Activated CD8-positive, alpha-beta T cell treated with anti-CD3 and anti-CD28 coated beads, Interleukin-2, amount 10 ng/mL, durations not matched to agents 7 days and 5 days (primary cell): ENCODE results near the gene PARD3. TPM values are rescaled to one million over a fixed set of nuclear protein-coding genes. Genes with fewer than 3 reads are reported as not detected.
"Not testable (repeated sequence)": the region's sequence is repeated elsewhere in the genome, so short reads cannot be mapped to it uniquely, and the experiment has no call there.

ENCODE experiments used
- ATAC-seq: fragments of 150-1000 bp; cut with Tn5 transposase; one replicate; pipeline ENCODE4 v1.10.0; 2021; ENCODE audit warnings: moderate library complexity
- CTCF ChIA-PET: fragments of 350-600 bp; sonication (Branson Sonifier 250); formaldehyde crosslinking; loops from one replicate; lab custom pipeline; 2021; ENCODE audit warnings: antibody characterized with exemption; lab: Charles Lee
- POLR2A ChIA-PET: fragments of 350-600 bp; sonication (Branson Sonifier 250); formaldehyde crosslinking; loops from one replicate; lab custom pipeline; 2021; ENCODE audit warnings: antibody characterized with exemption; lab: Charles Lee
- DNase-seq: peaks from one replicate; pipeline ENCODE4 v3.0.0-alpha.2; 2020
- H3K27ac Mint-ChIP-seq: one replicate; pipeline ENCODE4 v1.8.0; 2021; ENCODE audit warnings: mild to moderate bottlenecking, mixed read lengths
- H3K27me3 Mint-ChIP-seq: one replicate; pipeline ENCODE4 v1.8.0; 2021; ENCODE audit warnings: low read depth, mixed read lengths
- H3K36me3 Mint-ChIP-seq: one replicate; pipeline ENCODE4 v1.8.0; 2021; ENCODE audit warnings: low read depth, mixed read lengths
- H3K4me1 Mint-ChIP-seq: one replicate; pipeline ENCODE4 v1.8.0; 2021; ENCODE audit warnings: low read depth, mixed read lengths
- H3K4me3 Mint-ChIP-seq: one replicate; pipeline ENCODE4 v1.8.0; 2021; ENCODE audit warnings: mild to moderate bottlenecking, mixed read lengths
- H3K9me3 Mint-ChIP-seq: one replicate; pipeline ENCODE4 v1.8.0; 2022; ENCODE audit warnings: mixed read lengths; ENCODE audit not compliant: insufficient read depth
- total RNA-seq, 2 experiments: library from RNA; stranded (reverse); gene quantifications; one replicate each; pipeline ENCODE4 v1.2.3, GENCODE V29; 2021

PARD3 gene
- total RNA-seq, 2 experiments from 2014 or later = 0.63 to 0.68 TPM

DNA sequence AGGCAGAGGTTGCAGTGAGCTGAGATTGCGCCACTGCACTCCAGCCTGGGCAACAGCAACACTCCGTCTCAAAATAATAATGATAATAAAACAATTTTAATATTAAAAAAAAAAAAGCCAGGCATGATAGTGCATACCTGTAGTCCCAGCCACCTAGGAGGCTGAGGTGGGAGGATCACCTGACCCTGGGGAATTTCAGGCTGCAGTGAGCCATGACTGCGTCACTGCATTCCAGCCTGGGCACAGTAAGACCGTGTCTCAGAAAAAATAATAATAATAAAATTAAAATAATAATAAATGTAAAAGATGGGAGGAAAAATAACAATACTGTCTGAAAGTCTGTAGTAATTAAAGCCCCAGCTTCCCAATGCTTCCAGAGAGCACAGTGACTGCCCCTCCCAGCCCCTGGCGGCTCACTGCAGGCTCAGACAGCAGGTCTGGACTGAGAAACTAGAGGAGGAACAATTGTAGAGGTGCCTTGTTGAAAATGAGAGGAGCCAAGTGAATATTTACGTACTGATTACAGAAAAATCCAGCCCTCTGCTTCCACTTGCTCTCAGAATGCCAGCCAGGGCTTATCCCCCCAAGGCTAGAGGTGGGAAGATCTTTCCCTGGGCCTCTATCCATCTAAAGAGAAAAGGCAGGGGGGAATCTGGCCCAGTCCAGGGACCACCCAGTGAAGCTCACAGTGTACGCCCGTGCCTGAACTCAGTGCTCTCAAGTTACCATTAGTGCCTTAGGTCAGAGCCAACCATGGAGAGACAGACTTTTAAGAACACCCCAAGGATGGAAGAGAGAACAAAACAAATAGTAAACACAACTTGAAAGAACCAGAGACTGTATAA is 112.8 kb downstream of the PARD3 start:
- Mint-ChIP-seq H3K27me3 (peaks cover 9% of the 10 kb centered on the region), H3K27ac (no peak overlapping the region), H3K9me3 (no peaks in the 10 kb centered on the region), H3K36me3 (no peaks in the 10 kb centered on the region), H3K4me1 (peaks cover 10% of the 10 kb centered on the region), H3K4me3 (no peak overlapping the region)
- no peak for DNase-seq
- CTCF ChIA-PET = no interaction called here
- POLR2A ChIA-PET = no interaction called here
- ATAC-seq = no peak

DNA sequence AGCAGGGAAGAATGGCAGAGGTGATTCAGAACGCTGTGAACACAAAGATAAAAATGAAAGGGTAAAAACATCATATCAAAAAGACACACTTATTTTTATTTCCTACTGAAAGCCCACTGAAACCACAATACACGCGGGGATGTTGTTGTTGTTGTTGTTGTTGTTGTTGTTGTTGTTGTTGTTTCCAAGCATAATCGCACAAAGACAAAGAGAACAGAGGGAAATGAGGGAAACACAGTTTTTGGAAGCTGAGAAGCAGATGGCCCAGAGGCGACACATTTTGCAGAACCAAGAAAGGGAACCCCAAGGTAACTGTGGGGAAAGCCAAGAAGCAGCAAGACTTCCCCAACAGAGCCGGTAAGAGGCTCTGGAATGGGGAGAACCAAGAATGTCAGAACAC is 113.9 kb downstream of the PARD3 start:
- Mint-ChIP-seq H3K27ac (no peak overlapping the region), H3K27me3 (peaks cover 9% of the 10 kb centered on the region), H3K4me1 (peaks cover 10% of the 10 kb centered on the region), H3K4me3 (no peak overlapping the region), H3K36me3 (no peaks in the 10 kb centered on the region), H3K9me3 (no peaks in the 10 kb centered on the region)
- ChIA-PET POLR2A (no interaction called here), CTCF (no interaction called here)
- DNase-seq (no peak), ATAC-seq (no peak)

DNA sequence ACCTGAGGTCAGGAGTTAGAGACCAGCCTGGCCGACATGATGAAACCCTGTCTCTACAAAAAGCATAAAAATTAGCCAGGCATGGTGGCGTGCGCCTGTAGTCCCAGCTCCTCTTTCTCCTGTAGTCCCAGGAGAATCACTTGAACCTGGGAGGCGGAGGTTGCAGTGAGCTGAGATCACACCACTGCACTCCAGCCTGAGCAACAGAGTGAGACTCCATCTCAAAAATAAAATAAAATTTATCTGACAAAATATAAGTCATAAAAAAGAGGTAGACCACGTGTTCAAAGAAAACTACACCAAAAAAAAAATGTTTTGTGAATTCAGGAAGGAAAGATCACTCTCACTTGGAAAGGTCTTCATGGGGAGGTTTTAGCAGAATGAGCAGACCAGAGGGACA is 114.3 kb downstream of the PARD3 start:
- POLR2A ChIA-PET, H3K27ac Mint-ChIP-seq, CTCF ChIA-PET, H3K9me3 Mint-ChIP-seq, H3K27me3 Mint-ChIP-seq, DNase-seq, ATAC-seq, H3K4me1 Mint-ChIP-seq, H3K4me3 Mint-ChIP-seq, H3K36me3 Mint-ChIP-seq: not testable (repeated sequence)

DNA sequence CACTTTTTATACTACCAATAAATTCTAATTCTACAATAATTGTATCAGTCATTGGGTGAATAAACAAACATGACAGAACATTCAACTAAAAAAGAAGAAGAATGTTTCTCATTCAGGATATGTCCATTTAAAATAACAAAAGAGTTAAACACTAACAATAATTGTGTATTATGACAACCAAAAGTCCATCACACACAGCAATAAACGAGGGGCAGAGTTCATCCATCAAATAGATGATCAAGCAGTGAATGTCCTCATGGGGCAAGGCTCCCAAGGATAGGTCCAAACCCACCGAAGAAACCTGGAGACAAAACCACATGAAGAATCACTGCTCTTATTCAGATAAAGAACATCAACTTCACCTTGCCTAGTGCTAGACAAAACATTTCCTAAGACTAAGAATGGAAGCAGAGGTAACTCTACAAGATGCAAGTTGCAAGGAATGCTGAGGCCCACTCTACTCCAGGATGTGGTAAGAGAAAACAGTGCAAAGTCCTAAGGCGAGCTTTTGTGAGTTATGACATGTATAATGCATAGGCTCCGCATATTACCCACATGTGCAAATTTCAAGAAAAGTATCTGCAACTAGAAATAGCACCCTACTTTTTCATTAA is 115.1 kb downstream of the PARD3 start:
- ChIA-PET CTCF (no interaction called here), POLR2A (no interaction called here)
- Mint-ChIP-seq H3K9me3 (no peaks in the 10 kb centered on the region), H3K27me3 (peaks cover 6% of the 10 kb centered on the region), H3K27ac (no peak overlapping the region), H3K36me3 (no peaks in the 10 kb centered on the region), H3K4me3 (no peak overlapping the region), H3K4me1 (peaks cover 5% of the 10 kb centered on the region)
- no peak for ATAC-seq
- no peak for DNase-seq

DNA sequence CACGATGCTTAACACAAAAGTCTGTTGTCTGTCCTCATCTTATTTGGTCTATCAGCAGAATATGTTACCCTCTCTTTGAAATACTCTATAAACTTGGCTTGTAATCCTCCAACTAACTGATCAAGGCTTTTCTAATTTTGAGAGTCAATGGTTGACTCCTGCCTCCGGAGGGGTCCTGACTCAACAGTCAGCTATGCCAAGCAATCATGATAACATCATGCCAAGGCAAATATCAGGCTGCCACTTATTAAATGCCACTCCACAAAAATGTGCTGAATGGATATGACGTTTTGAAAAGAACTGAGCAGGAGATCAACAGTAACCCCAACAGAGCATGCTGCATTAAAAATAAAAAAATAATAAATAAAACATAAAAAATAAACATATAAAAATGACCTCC is 116.1 kb downstream of the PARD3 start:
- Mint-ChIP-seq H3K27ac (no peak overlapping the region), H3K4me3 (no peak overlapping the region), H3K27me3 (peaks cover 5% of the 10 kb centered on the region), H3K4me1 (peaks cover 5% of the 10 kb centered on the region), H3K9me3 (no peaks in the 10 kb centered on the region), H3K36me3 (no peaks in the 10 kb centered on the region)
- no peak for ATAC-seq
- DNase-seq = no peak
- POLR2A ChIA-PET = no interaction called here
- CTCF ChIA-PET = no interaction called here

DNA sequence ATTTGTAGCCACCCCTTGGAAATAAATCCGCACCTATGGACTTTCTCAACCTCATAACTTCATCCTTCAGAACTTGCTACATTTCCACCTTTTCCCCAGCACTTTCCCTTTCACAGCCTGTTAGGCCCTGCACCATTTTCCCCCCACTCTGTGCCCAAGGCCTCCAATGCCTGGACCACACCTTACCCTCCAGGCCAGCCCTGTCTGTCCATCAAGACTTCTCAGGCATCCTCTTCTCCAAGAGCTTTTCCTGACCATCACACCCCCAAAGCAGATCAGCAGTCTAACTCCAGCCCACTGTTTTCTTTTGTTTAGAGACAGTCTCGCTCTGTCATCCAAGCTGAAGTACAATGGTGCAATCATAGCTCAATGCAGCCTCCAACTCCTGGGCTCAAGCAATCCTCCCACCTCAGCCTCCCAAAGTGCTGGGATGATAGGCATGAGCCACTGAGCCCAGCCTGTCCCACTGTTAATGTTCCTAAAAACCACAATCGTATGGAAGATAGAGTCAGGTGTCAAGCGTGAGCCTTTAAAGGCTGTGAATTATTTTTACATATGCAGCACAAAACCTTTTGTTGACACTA is 116.8 kb downstream of the PARD3 start:
- Mint-ChIP-seq H3K4me1 (peaks cover 5% of the 10 kb centered on the region), H3K9me3 (no peaks in the 10 kb centered on the region), H3K27ac (no peak overlapping the region), H3K4me3 (no peak overlapping the region), H3K27me3 (peaks cover 4% of the 10 kb centered on the region), H3K36me3 (no peaks in the 10 kb centered on the region)
- ChIA-PET POLR2A (no interaction called here), CTCF (no interaction called here)
- ATAC-seq (no peak), DNase-seq (no peak)

DNA sequence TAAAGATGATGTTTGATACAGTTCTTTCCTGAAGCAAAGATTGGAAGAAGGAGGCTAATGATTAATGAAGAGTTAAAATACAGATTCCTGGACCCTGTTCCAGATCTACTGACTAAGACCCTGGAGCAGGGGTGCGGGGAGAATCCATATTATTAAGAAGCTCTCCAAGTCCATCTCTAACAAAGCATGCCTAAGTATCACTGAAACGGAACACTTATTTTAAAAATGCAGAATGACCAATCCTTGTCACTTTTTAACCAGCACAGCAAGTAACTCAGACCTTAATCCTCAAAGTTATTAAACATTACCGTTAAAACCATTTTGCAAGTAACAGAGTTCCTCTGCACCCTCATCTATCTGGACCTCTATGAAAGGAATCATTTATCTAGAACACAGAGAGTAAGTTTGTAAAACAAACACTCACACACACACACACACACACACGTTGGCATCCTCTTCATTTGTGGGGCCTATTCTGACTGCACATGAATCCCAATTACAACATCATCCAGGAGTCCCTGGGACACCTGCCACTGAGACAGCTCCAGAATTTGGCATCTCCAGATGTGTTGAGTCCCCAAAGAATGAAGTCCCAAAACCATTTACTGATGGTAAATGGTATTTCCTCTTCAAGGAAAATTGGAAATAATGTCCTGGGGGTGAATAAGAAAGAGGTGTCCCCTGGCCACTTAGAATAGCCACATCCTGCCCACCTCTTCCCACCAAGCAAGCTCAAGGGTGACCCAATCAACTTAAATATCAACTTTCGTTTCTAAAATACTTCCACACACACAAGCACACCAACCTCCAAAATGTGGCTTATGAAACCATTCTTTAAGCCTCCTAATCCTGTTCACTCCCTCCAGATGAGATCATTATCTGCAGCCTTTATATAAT is 117.5 kb downstream of the PARD3 start:
- peaks cover 5% of the 10 kb centered on the region for H3K4me1 Mint-ChIP-seq
- no peak for DNase-seq
- H3K36me3 Mint-ChIP-seq = no peaks in the 10 kb centered on the region
- H3K27ac Mint-ChIP-seq = no peak overlapping the region
- ATAC-seq = no peak
- ChIA-PET POLR2A (no interaction called here), CTCF (no interaction called here)
- no peak overlapping the region for H3K4me3 Mint-ChIP-seq
- peaks cover 5% of the 10 kb centered on the region for H3K27me3 Mint-ChIP-seq
- H3K9me3 Mint-ChIP-seq = no peaks in the 10 kb centered on the region

DNA sequence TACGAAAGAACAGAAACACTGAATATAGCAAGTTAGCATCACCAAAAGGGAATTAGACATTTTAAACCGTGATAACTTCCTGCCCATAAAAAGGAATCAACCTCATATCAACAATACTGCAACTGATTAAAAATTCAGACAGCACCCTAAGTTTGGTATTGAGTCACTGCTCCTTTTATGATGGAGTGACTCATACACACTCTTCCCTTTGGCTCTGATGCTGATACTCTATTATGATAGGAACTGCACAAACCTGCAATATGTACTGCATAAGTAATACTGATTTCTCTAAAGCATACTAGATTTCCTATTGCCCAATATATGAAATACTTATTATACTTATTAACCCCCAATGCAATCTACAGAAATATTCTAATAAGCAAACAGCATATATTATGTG is 118.7 kb downstream of the PARD3 start:
- Mint-ChIP-seq H3K9me3 (no peaks in the 10 kb centered on the region), H3K4me1 (peaks cover 5% of the 10 kb centered on the region), H3K27me3 (peaks cover 8% of the 10 kb centered on the region), H3K27ac (no peak overlapping the region), H3K4me3 (no peak overlapping the region), H3K36me3 (no peaks in the 10 kb centered on the region)
- no peak for DNase-seq
- ChIA-PET CTCF (no interaction called here), POLR2A (no interaction called here)
- no peak for ATAC-seq

DNA sequence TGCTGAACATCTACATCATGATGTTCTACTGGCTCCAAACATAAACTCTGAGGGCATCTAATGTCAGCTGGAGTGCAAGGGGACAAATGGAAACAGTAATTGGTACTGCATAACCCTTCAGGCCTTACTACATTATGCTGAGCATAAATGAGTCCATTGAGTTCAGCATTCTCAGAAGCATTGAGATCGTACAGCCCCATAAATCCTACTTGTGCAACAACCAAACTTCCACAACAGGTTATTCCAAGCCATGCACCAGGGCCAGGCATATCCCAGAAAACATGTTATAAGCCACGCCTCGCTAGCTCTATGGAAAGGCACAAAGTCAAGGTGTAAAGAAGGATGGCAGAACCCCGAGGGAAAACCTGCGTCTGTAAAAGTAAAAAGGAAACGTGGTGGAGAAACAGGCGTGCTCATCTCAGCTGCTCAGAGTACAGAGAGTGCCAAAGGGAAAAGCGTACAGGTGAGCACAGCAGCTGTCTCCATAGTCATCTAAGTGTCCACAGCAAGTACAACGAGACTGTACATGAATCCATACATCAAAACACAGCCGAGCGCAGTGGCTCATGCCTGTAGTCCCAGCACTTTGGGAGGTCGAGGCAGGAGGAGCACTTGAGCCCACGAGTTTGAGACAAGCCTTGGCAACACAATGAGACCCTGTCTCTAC is 124.6 kb downstream of the PARD3 start:
- CTCF ChIA-PET = interaction anchor here (1.4 kb wide), 1 partner anchor 52 kb away, joined by 3 read pairs; no protein-coding TSS in a partner anchor
- DNase-seq (no peak), ATAC-seq (no peak)
- no peak overlapping the region for H3K4me3 Mint-ChIP-seq
- H3K27ac Mint-ChIP-seq = no peak overlapping the region
- H3K36me3 Mint-ChIP-seq = no peaks in the 10 kb centered on the region
- no peaks in the 10 kb centered on the region for H3K9me3 Mint-ChIP-seq
- POLR2A ChIA-PET = no interaction called here
- H3K4me1 Mint-ChIP-seq = no peaks in the 10 kb centered on the region
- peaks cover 7% of the 10 kb centered on the region for H3K27me3 Mint-ChIP-seq

DNA sequence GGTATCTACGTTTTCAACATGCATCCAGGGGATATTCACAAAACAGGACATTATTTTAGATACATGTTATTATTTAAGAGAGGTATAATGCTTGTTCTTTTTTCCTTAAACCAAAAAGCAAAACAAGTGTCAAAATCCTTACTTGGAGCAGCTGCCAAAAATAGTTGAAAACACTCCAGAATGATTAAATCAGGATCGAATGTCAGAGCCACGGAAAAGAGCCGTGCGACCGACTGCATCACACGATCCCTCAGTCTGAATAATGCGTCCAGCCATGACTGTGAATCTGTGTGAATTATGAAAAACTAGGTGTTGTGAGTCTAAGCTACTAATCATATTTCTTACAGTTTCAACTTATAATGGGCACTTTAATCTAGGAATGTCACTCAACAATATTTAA is 126.0 kb downstream of the PARD3 start:
- H3K27ac Mint-ChIP-seq = no peak overlapping the region
- no peak overlapping the region for H3K4me3 Mint-ChIP-seq
- ATAC-seq (no peak), DNase-seq (no peak)
- peaks cover 7% of the 10 kb centered on the region for H3K27me3 Mint-ChIP-seq
- ChIA-PET CTCF (interaction anchor here (1.4 kb wide), 1 partner anchor 51 kb away, joined by 3 read pairs; no protein-coding TSS in a partner anchor), POLR2A (no interaction called here)
- H3K9me3 Mint-ChIP-seq = no peaks in the 10 kb centered on the region
- H3K36me3 Mint-ChIP-seq = no peaks in the 10 kb centered on the region
- no peaks in the 10 kb centered on the region for H3K4me1 Mint-ChIP-seq

DNA sequence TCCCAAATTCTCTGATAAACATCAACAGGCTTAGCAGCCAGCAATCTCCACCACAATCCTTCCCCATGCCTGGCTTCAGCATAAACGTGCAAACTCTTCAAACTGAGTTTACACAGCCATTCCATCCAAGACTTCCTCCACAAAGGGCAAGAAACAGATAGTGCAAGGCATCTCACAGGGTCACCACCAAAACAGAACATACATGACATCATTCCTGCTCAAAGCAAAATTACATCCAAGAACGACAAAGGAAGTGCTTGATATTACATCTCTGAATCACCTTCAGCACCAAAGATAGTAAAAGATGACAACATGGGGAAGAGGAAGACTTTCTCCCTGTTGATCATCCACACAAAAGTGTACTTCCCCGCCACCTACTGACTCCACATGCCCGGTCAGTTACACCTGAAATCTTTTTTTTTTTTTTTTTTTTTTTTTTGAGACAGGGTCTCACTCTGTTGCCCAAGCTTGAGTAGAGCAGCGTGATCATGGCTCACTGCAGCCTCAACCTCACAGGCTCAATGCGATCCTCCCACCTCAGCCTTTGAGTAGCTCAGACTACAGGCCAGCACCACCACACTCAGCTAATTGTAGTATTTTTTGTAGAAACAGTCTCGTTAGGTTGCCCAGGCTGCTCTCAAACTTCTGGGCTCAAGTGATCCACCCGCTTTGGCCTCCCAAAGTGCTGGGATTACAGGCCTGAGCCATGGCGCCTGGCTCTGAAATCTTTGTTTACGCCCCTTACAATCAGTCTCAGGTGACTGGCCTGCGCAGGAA is 127.5 kb downstream of the PARD3 start:
- Mint-ChIP-seq H3K36me3 (no peaks in the 10 kb centered on the region), H3K9me3 (no peaks in the 10 kb centered on the region), H3K4me3 (no peak overlapping the region), H3K27ac (no peak overlapping the region), H3K4me1 (no peaks in the 10 kb centered on the region), H3K27me3 (peaks cover 4% of the 10 kb centered on the region)
- DNase-seq (no peak), ATAC-seq (no peak)
- CTCF ChIA-PET = no interaction called here
- POLR2A ChIA-PET = no interaction called here
